ENCODE results near the gene CFAP43.
A peak's percentile ranks its signal among the peaks of the same experiment; 100 is the strongest.
"Not testable (repeated sequence)": the region's sequence is repeated elsewhere in the genome, so short reads cannot be mapped to it uniquely, and the experiment has no call there.

CFAP43 gene

GRCh38 chr10:104256335-104256961 is 24.3 kb upstream of the CFAP43 start:
- no peak for DNase-seq (ENCODE audit: low read depth in 2 of 2)

- no peak for DNase-seq (ENCODE audit: low read depth in 2 of 2)
Measured at GRCh38 chr10:104255311-104255981, 23.3 kb upstream of the CFAP43 start.

DNA sequence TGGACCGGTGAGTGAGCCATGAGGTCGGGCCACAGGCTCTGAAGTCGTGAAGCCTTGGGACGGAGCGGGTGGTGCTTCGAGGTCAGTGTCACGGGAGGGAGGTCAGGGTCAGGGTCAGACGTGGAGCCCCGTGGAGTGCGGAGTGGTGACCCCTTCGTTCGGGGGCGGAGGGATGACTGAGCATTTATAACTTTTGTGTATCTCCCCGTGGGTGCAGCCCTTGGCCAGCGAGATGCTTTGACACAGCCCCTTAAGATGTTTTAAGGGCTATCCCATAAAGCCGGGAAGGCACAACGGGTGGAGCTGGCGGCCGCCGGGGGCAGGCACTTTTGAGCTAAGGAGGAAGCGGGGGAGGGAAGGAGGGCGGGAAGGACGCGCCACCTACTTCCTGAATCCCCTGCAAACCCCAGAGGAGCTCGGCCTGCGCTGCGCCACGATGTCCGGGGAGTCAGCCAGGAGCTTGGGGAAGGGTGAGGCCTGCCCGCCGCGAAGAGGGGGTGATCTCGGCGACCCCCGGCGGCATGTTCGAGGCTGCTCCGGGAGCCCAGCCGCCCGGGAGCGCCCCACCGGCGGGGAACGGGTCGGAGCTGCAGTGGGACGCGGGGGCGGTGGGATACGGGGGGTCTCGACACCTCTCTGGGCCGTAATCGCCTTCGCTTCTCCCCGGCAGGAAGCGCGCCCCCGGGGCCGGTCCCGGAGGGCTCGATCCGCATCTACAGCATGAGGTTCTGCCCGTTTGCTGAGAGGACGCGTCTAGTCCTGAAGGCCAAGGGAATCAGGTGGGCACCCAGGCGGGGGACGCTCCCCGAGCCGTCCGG is 22.5 kb upstream of the CFAP43 start, which contains the start of gene GSTO1:
GSTO1 (plus strand) TSS at position 400 of the 818 bp plus-strand sequence; CDS start at position 437, 37 bp downstream.
- peak in 1 of 2 donors; percentile 24 for DNase-seq (ENCODE audit: low read depth in 2 of 2)

DNA sequence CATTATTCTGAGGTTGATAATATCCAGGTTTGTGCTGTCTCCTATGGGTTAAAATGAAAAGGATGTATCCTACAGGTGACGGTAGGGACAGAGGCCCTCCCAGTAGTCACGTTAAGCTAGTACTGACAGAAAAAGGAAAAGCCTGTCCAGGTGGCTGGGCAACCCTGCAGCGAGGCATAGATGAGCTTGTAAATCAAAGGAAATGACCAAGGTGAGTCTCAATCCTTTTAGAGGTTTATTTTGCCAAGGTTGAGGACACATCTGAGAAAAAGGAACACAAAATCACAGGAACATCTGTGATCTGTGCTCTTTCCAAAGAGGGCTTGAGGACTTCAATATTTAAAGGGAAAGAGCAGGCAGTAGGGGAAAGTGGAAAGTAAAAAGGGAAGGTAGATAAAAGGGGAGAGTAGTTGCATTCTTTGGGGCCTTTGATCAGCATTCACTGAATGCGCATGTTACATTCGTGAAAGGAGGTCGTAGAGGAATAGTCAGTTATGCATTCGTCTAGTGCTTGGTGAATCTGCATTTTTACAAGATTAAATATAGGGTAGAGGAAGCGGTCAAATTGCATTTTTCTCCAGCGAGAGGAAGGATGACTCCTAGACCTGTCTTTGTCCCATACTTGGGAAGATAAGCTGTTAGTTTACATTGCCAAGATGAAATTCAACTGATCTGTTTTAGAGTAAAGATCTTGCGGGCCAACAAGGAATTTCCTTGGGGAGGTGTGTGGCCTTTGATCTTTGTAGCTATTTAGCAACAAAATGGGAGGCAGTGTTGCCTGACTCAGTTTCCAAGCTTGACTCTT is 21.6 kb upstream of the CFAP43 start:
- no peak for DNase-seq (ENCODE audit: low read depth in 2 of 2)

GRCh38 chr10:104253106-104253505 is 20.9 kb upstream of the CFAP43 start:
- no peak for DNase-seq (ENCODE audit: low read depth in 2 of 2)

DNA sequence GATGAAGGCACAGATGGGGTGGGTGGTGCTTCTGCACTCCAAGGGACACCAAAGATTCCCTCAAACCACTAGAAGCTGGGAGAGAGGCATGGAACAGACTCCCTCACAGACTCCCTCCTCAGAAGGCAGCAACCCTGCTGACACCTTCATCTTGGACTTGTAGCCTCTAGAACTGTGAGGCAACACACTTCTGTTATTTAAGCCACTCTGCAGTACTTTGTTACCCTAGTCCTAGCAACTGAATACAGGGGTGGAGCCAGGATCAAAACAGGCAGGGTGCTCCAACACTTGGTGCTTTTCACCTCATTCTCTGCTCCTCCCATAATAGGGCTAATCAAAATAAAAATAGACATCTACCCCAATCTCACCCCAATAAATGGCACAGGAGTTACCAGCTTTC is 20.2 kb upstream of the CFAP43 start:
- DNase-seq (ENCODE audit: low read depth in 2 of 2) = no peak

DNA sequence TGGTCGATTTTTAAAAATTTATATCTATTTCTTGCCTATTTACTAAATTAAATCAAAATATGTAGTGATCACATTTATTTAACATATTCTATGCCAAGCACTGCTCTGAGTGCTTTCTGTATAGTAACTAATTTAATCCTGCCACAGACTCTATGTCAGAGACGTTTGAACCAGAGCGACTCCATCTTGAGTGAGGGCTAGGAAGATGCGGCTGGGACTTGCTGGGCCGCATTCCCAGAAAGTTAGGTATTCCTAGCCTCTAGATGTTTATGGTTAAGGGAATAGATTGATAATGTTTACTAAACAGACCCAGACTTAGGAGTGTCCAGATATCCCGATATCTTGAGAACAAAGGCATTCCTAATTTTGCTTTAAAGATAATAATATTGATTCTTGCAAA is 19.3 kb upstream of the CFAP43 start:
- DNase-seq (ENCODE audit: low read depth in 2 of 2) = no peak

DNA sequence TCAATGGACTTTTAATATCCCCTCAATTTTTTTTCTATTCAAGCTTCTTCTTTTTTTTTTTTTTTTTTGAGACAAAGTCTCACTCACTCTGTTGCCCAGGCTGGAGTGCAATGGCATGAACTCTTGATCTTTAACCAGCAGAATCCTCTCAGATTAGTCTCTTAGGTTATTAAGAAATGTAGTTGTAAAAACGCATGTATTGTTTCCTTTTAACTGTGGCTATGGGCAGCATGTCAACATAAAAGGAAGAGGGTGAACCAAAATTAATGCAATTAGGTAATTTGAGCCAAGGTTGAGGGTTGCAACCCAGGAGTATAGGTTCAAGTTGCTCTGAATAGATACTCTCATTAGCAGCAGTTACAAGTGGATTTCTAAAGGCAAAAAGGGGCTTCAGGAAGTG is 18.2 kb upstream of the CFAP43 start:
- DNase-seq (ENCODE audit: low read depth in 2 of 2) = no peak

DNA sequence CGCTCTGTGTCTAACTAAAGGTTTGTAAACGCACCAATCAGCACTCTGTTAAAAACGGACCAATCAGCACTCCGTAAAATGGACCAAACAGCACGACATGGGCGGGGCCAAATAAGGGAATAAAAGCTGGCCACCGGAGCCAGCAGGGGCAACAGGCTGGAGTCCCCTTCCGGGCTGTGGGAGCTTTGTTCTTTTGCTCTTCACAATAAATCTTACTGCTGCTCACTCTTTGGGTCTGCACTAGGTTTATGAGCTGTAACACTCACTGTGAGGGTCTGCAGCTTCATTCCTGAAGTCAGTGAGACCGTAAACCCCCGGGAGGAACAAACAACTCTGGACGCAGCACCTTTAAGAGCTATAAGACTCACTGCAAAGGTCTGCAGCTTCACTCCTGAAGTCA is 16.8 kb upstream of the CFAP43 start:
- not testable (repeated sequence) for DNase-seq (ENCODE audit: low read depth in 2 of 2)

- DNase-seq (ENCODE audit: low read depth in 2 of 2) = no peak
Measured at GRCh38 chr10:104247513-104248146, 15.5 kb upstream of the CFAP43 start.

GRCh38 chr10:104246976-104247375 is 14.8 kb upstream of the CFAP43 start:
- DNase-seq (ENCODE audit: low read depth in 2 of 2) = no peak

GRCh38 chr10:104245066-104245632 is 13.0 kb upstream of the CFAP43 start:
- no peak for DNase-seq (ENCODE audit: low read depth in 2 of 2)

DNA sequence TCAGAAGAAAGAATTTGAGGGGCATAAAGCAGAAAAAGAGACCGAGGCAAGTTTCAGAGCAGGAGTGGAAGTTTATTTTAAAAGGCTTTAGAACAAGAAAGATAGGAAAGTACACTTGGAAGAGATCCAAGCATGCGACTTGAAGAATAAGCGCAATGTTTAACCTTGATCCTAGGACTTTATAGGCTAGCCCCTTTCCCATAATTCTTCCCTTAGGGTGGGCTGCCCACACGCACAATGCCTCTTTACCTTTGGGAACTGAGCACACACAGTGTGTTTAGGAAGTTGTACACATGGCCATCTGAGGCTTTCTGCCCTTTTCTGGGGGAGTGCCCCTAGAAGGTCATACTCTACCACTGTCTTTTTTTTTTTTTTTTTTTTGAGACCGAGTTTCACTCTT is 11.3 kb upstream of the CFAP43 start:
- DNase-seq (ENCODE audit: low read depth in 2 of 2) = no peak

DNA sequence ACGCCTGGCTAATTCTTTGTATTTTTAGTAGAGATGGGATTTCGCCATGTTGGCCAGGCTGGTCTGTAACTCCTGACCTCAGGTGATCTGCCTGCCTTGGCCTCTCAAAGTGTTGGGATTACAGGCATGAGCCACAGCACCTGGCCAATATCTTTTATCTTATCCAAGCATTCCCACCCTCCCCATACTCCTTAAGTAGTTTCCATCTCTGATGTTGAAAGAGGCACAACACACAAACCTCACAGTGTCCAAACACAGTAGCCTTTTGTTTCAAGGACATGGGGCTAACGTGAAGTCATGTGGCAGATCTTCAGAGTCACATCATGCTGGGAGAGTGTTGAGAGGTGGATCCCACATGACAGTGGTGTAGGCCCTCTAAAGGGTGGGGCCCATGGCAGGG is 10.8 kb upstream of the CFAP43 start:
- not testable (repeated sequence) for DNase-seq (ENCODE audit: low read depth in 2 of 2)

GRCh38 chr10:104242545-104242944 is 10.4 kb upstream of the CFAP43 start:
- DNase-seq (ENCODE audit: low read depth in 2 of 2) = no peak

DNA sequence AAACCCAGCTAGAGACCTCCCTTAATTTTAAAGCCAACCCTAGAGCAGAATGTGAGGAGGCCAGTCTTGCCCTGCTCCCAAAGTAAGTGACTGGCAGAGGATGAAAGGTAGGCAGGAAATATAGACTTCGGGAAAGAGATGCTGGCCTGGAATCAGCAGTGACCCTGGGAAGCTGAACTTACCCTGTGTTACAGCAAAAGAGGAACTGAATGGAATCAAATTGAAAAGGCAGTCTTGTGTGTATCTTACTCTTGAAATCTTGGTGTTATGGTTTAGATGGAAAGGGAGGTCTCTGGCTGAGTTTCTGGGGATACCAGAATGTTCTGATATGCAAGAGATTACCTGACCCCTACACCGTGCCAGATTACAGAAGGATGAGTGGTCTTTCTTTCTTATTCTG is 7.9 kb upstream of the CFAP43 start:
- DNase-seq (ENCODE audit: low read depth in 2 of 2) = no peak

- DNase-seq (ENCODE audit: low read depth in 2 of 2) = no peak
Measured at GRCh38 chr10:104235801-104236200, 3.6 kb upstream of the CFAP43 start.

DNA sequence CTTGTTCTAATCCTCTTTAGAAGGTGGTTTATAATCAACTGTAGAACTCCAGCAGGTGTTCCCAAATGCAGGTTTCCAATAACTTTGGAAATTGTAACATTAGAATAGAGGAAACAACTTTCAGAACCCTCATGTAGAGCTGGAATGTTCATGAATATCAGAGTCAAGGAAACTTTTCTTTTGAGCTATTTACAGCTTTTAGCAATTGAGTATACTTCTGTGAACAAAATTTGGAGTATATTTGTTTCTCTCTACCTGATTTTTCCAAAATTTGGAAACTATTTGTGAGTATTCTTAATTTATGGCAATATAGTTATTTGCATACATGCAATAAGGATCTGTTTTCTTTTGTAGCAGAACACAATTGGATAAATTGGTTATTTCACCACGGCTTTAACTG is 2.8 kb upstream of the CFAP43 start:
- DNase-seq (ENCODE audit: low read depth in 2 of 2) = no peak

DNA sequence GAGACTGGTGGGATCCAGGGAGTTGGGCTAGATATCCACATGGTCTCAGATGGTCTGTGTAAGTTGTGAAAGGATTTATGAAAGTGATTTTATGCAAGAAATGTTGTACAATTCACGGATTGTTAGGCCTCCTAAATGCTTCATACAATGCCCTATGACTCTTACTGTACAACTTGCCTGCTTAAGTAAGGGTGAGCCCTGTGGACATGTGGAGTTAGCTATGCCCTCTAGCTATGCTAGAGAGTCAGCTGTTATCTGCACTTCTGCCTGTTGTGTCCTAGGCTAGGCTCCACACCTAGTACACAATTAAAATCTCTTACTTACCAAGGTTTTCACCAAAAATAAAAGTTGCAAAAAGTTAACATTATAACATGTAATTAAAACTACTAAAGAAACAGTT is 1.7 kb upstream of the CFAP43 start:
- no peak for DNase-seq (ENCODE audit: low read depth in 2 of 2)

GRCh38 chr10:104232613-104233102 is 494 bp upstream of the CFAP43 start:
- DNase-seq (ENCODE audit: low read depth in 2 of 2) = no peak

GRCh38 chr10:104230490-104230889 is 1.7 kb downstream of the CFAP43 start:
- DNase-seq (ENCODE audit: low read depth in 2 of 2) = no peak

Data from stimulated activated CD8-positive, alpha-beta memory T cell treated with anti-CD3 and anti-CD28 coated beads, Interleukin-7, amount 100 ng/mL, for 1 hour (primary cell).